BLaER1 treated with 17β-estradiol and CSF1 and Interleukin-3, amounts not matched to agents 10 nM and 100 nM (cell line): Measurements from ENCODE around the gene SUFU.
A peak's percentile ranks its signal among the peaks of the same experiment; 100 is the strongest.

Experiments used
- H3K27ac ChIP-seq, 11 experiments: shearing (Covaris generic); formaldehyde crosslinking; 2 replicates each; pipeline ENCODE4 v1.8.1; 2022
- H3K27me3 ChIP-seq, 11 experiments: shearing (Covaris generic); formaldehyde crosslinking; 2 replicates each; pipeline ENCODE4 v1.8.1; 2022
- H3K36me3 ChIP-seq, 11 experiments: shearing (Covaris generic); formaldehyde crosslinking; 2 replicates each; pipeline ENCODE4 v1.8.1; 2022
- H3K4me1 ChIP-seq, 10 experiments: shearing (Covaris generic); formaldehyde crosslinking; 2 replicates each; pipeline ENCODE4 v1.8.1; 2022
- H3K4me2 ChIP-seq, 11 experiments: shearing (Covaris generic); formaldehyde crosslinking; 2 replicates each; pipeline ENCODE4 v1.8.1; 2022
- H3K4me3 ChIP-seq, 10 experiments: shearing (Covaris generic); formaldehyde crosslinking; 2 replicates each; pipeline ENCODE4 v1.8.1; 2022
- H3K9ac ChIP-seq, 11 experiments: shearing (Covaris generic); formaldehyde crosslinking; 2 replicates each; pipeline ENCODE4 v1.8.1; 2022
- H3K9me3 ChIP-seq, 11 experiments: shearing (Covaris generic); formaldehyde crosslinking; replicated peaks in 1 of 11; 2 replicates each; pipeline ENCODE4 v1.8.1; 2022
- H4K20me1 ChIP-seq, 11 experiments: shearing (Covaris generic); formaldehyde crosslinking; 2 replicates each; pipeline ENCODE4 v1.8.1; 2022
- Cebpa-rat ChIP-seq, 11 experiments: shearing (Covaris generic); IDR thresholded peaks; 2 replicates each; pipeline ENCODE4 v1.8.1; 2022

The SUFU gene

GRCh38 chr10:102613286-102613685, 109.5 kb downstream of the SUFU start:
- H3K4me3 ChIP-seq: no peak overlapping the region
- H3K4me2 ChIP-seq: peak overlapping the region; percentile 56 to 84 (median 75); a peak in 21 of 22 replicates
- H3K9me3 ChIP-seq: no peaks in the 10 kb centered on the region
- peaks cover 21 to 73% (median 34%) of the 10 kb centered on the region in 11 experiments for H3K36me3 ChIP-seq
- TF ChIP-seq Cebpa-rat (IDR thresholded peaks at IDR 0.05): no peak
- H4K20me1 ChIP-seq: peaks cover 0 to 20% (median 0%) of the 10 kb centered on the region in 11 experiments; a peak in 5 of 22 replicates
- peak overlapping the region in 8 of 11 experiments; percentile 7 to 70 (median 55); a peak in 16 of 22 replicates for H3K27ac ChIP-seq
- H3K27me3 ChIP-seq: no peaks in the 10 kb centered on the region
- H3K4me1 ChIP-seq: peaks cover 30 to 61% (median 40%) of the 10 kb centered on the region in 10 experiments
- H3K9ac ChIP-seq: peak overlapping the region in 10 of 11 experiments; percentile 23 to 62 (median 32); a peak in 13 of 22 replicates

DNA sequence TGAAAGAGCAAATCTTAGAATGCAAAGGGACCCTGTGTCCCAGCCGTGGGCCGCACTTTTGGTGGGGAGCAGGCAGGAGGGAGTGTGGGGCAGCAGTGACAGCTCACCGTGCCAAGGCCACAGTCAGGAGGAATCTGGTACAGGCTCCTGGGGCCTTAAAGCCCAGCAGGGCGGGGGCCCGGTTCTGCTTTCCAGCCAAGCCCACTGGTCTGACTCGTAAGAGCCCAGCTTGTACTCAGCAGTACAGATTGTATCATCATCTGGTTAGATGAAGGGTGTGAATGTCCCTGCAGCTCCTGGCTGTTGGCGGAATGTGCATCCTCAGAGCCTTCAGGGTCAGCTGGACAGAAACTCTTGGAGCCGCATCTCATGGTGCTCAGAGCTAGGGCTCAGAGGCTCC, 110.0 kb downstream of the SUFU start:
- H3K27ac ChIP-seq: peak overlapping the region in 3 of 11 experiments; percentile 64 to 70 (median 69); a peak in 6 of 22 replicates
- H3K4me1 ChIP-seq: peaks cover 30 to 56% (median 39%) of the 10 kb centered on the region in 10 experiments
- H3K4me2 ChIP-seq: peak overlapping the region in 10 of 11 experiments; percentile 56 to 84 (median 76); a peak in 19 of 22 replicates
- H3K36me3 ChIP-seq: peaks cover 22 to 75% (median 38%) of the 10 kb centered on the region in 11 experiments
- peak overlapping the region in 4 of 11 experiments; percentile 23 to 62 (median 55); a peak in 3 of 22 replicates for H3K9ac ChIP-seq
- peaks cover 0 to 20% (median 0%) of the 10 kb centered on the region in 11 experiments; a peak in 5 of 22 replicates for H4K20me1 ChIP-seq
- no peak overlapping the region for H3K4me3 ChIP-seq
- no peak for TF ChIP-seq Cebpa-rat (IDR thresholded peaks at IDR 0.05)
- H3K27me3 ChIP-seq: no peaks in the 10 kb centered on the region
- H3K9me3 ChIP-seq: no peaks in the 10 kb centered on the region

DNA sequence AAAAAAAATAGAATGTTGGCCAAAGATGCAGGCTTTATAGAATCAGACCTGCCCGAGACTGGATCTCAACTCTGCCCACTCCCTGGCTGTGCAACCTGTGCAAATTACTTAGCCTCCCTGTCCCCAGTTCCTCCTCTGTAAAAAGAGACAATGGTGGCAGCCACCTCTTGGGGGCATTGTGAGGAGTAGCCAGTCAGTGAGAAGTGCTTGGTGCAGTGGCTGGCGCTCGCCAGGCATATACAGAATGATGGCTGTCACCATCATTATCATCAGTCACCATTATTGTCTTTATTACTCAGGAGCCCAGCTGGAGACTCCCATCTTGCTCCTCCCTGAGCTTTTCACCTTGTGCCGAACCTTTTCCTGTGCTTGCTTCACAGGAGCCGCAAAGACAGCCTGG, 111.1 kb downstream of the SUFU start:
- Histone ChIP-seq H3K27me3 (no peaks in the 10 kb centered on the region), H3K4me1 (peaks cover 30 to 57% (median 44%) of the 10 kb centered on the region in 10 experiments), H3K27ac (no peak overlapping the region), H3K4me3 (no peak overlapping the region), H3K9me3 (no peaks in the 10 kb centered on the region), H3K36me3 (peaks cover 25 to 86% (median 44%) of the 10 kb centered on the region in 11 experiments), H3K9ac (0 out of 22 replicates have a peak overlapping the region, but pooled peaks of 1 of the 11 experiments have one; percentile 7), H4K20me1 (peaks cover 0 to 27% (median 0%) of the 10 kb centered on the region in 11 experiments; a peak in 5 of 22 replicates), H3K4me2 (no peak overlapping the region; a peak in 1 of 22 replicates)
- no peak for TF ChIP-seq Cebpa-rat (IDR thresholded peaks at IDR 0.05)

GRCh38 chr10:102615361-102615760, 111.6 kb downstream of the SUFU start:
- Histone ChIP-seq H3K27me3 (no peaks in the 10 kb centered on the region), H3K4me2 (peak overlapping the region in 1 of 11 experiments; percentile 7; a peak in 1 of 22 replicates), H4K20me1 (peaks cover 0 to 28% (median 0%) of the 10 kb centered on the region in 11 experiments; a peak in 6 of 22 replicates), H3K36me3 (peaks cover 25 to 90% (median 49%) of the 10 kb centered on the region in 11 experiments), H3K4me1 (peaks cover 31 to 62% (median 48%) of the 10 kb centered on the region in 10 experiments), H3K9ac (0 out of 22 replicates have a peak overlapping the region, but pooled peaks of 1 of the 11 experiments have one; percentile 7), H3K27ac (no peak overlapping the region; a peak in 1 of 22 replicates), H3K9me3 (no peaks in the 10 kb centered on the region), H3K4me3 (no peak overlapping the region)
- TF ChIP-seq Cebpa-rat (IDR thresholded peaks at IDR 0.05): no peak

- Histone ChIP-seq H3K4me3 (no peak overlapping the region), H3K4me1 (peaks cover 38 to 69% (median 55%) of the 10 kb centered on the region in 10 experiments)
- no peak for TF ChIP-seq Cebpa-rat (IDR thresholded peaks at IDR 0.05)
Observed at GRCh38 chr10:102616066-102616770, 112.4 kb downstream of the SUFU start.

DNA sequence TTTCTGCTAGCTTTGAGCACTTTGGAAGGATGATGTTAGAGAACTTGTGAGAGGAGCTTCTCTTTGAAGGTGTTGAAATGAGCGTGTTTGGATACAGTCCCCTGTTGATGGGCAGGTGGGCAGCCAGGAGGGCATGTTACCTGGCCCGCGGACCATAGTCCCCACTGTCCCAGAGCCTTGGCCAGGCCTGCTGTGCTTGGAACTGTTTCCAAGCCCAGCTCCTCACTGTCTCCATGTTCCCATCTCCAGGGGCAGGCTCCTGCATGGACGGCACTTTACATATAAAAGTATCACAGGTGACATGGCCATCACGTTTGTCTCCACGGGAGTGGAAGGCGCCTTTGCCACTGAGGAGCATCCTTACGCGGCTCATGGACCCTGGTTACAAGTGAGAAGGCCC, 113.3 kb downstream of the SUFU start:
- H4K20me1 ChIP-seq: peaks cover 0 to 28% (median 0%) of the 10 kb centered on the region in 11 experiments; a peak in 6 of 22 replicates
- H3K9me3 ChIP-seq: no peaks in the 10 kb centered on the region
- no peak for TF ChIP-seq Cebpa-rat (IDR thresholded peaks at IDR 0.05)
- H3K4me1 ChIP-seq: peaks cover 38 to 69% (median 57%) of the 10 kb centered on the region in 10 experiments
- no peak overlapping the region for H3K27ac ChIP-seq
- peaks cover 25 to 81% (median 52%) of the 10 kb centered on the region in 11 experiments for H3K36me3 ChIP-seq
- no peak overlapping the region for H3K9ac ChIP-seq
- no peaks in the 10 kb centered on the region for H3K27me3 ChIP-seq
- no peak overlapping the region for H3K4me3 ChIP-seq
- H3K4me2 ChIP-seq: no peak overlapping the region

More at GRCh38 chr10:102616066-102616770, 112.4 kb downstream of the SUFU start:
- Histone ChIP-seq H3K4me2 (peak overlapping the region in 2 of 11 experiments; percentile 11 to 30; a peak in 1 of 22 replicates), H3K9me3 (no peaks in the 10 kb centered on the region), H3K36me3 (peaks cover 25 to 89% (median 52%) of the 10 kb centered on the region in 11 experiments), H3K27me3 (no peaks in the 10 kb centered on the region), H4K20me1 (peaks cover 0 to 28% (median 0%) of the 10 kb centered on the region in 11 experiments; a peak in 6 of 22 replicates), H3K9ac (peak overlapping the region in 1 of 11 experiments; percentile 1; a peak in 1 of 22 replicates), H3K27ac (no peak overlapping the region)

DNA sequence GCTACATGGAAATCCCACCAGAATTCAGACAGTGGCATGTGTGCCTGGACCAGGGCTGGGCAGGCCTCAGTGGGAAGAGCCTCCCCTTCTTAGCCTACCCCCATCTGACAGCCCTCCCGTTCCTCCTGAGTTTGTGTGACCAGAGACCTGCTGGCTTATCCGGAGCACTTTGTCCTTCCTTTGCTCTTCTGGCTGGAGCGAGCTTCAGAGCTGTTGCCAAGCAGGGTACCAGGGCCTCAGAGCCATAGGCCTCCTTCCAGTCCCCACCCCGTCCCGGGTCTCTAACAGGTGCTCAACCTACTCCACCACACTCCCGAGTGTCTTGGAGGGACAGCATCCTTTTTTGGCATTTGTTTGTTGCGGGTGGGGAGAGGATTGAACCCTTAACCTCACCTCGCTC, 114.0 kb downstream of the SUFU start:
- Histone ChIP-seq H3K4me1 (peaks cover 38 to 69% (median 57%) of the 10 kb centered on the region in 10 experiments), H4K20me1 (peaks cover 0 to 28% (median 0%) of the 10 kb centered on the region in 11 experiments; a peak in 6 of 22 replicates), H3K9me3 (no peaks in the 10 kb centered on the region), H3K36me3 (peaks cover 25 to 75% (median 52%) of the 10 kb centered on the region in 11 experiments), H3K4me3 (no peak overlapping the region), H3K27me3 (no peaks in the 10 kb centered on the region), H3K4me2 (no peak overlapping the region), H3K9ac (no peak overlapping the region), H3K27ac (no peak overlapping the region)
- TF ChIP-seq Cebpa-rat (IDR thresholded peaks at IDR 0.05): no peak

DNA sequence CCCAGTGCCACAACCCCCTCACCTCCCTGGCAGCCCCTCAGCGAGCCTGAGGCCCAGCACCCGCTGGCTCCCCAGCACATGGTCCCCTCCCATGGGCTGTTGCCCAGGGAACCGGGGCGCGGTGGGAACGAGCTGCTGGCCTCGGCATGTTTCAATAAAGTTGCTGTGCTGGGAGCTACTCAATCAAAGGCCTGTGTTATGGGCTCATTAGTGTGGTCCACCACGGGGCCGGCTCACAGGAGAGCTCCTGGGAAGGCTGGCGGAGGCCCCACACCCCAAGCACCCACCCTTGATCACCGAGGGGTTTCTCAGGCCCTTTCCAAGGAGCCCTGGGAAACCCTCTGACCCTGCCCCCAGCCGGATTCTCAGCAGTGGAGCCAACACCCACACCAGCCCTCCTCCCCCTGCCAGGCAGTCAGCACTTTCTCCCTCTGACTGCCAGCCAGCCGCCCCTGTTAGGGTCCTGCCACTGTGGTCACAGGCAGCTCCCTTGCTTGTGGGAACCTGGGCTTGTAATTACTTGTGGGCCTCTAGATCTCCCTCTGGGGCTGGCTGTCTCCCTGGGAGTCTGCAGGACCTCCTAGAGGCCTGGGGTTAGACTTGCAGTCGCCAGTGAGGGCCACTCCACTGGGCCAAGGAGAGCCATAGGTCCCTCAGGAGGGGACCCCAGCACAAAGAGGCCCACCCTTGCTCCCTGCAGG, 115.7 kb downstream of the SUFU start:
- peak overlapping the region in 2 of 11 experiments; percentile 5 to 22; a peak in 2 of 22 replicates for H3K9ac ChIP-seq
- peaks cover 0 to 15% (median 3%) of the 10 kb centered on the region in 11 experiments; a peak in 6 of 22 replicates for H3K9me3 ChIP-seq
- H4K20me1 ChIP-seq: peaks cover 0 to 28% (median 0%) of the 10 kb centered on the region in 11 experiments; a peak in 4 of 22 replicates
- no peak overlapping the region for H3K27ac ChIP-seq
- no peak overlapping the region for H3K4me3 ChIP-seq
- peak overlapping the region in 5 of 11 experiments; percentile 60 to 75 (median 71); a peak in 4 of 22 replicates for H3K4me2 ChIP-seq
- TF ChIP-seq Cebpa-rat (IDR thresholded peaks at IDR 0.05): no peak
- H3K4me1 ChIP-seq: peaks cover 32 to 61% (median 54%) of the 10 kb centered on the region in 10 experiments
- H3K36me3 ChIP-seq: peaks cover 25 to 66% (median 57%) of the 10 kb centered on the region in 11 experiments
- H3K27me3 ChIP-seq: no peaks in the 10 kb centered on the region
